PC-3 (cell line): ENCODE results near the gene ELAVL3. TPM values are rescaled to one million over a fixed set of nuclear protein-coding genes. Genes with fewer than 3 reads are reported as not detected.
"Not testable (repeated sequence)": the region's sequence is repeated elsewhere in the genome, so short reads cannot be mapped to it uniquely, and the experiment has no call there.

Experiments
- ATAC-seq: fragments of 200-7000 bp; cut with Tn5 transposase; 2 replicates; pipeline ENCODE4 v1.9.1; 2020; ENCODE audit warnings: mild to moderate bottlenecking, moderate library complexity
- BruUV-seq: library from RNA; stranded (reverse); fragments of 400-500 nt; replicated peaks from 2 replicates; lab custom pipeline; 2021; lab: Mats Ljungman, UMichigan
- CTCF ChIA-PET: fragments of 300-600 bp; sonication (Branson Sonifier 250); formaldehyde crosslinking; loops from one replicate; lab custom pipeline; 2022; ENCODE audit warnings: antibody characterized with exemption; lab: Charles Lee
- POLR2A ChIA-PET: fragments of 300-600 bp; sonication (Branson Sonifier 250); formaldehyde crosslinking; loops from one replicate; lab custom pipeline; 2022; ENCODE audit warnings: antibody characterized with exemption; ENCODE audit not compliant: unreplicated experiment; lab: Charles Lee
- DNase-seq: peaks from one replicate; pipeline ENCODE4 v3.0.0-alpha.2; 2015
- H2AFZ ChIP-seq: fragments of 300-600 bp; sonication (generic); 2 replicates; pipeline ENCODE4 v1.6.0; 2016; ENCODE audit warnings: antibody characterized with exemption, low read length
- H3F3A ChIP-seq: fragments of 300-600 bp; sonication (generic); one replicate; pipeline ENCODE4 v1.6.0; 2017; ENCODE audit warnings: antibody characterized with exemption, low read length, control low read depth, mild to moderate bottlenecking; ENCODE audit not compliant: unreplicated experiment
- H3K27ac ChIP-seq: fragments of 300-600 bp; sonication (generic); 2 replicates; pipeline ENCODE4 v1.5.1; 2016; ENCODE audit warnings: mild to moderate bottlenecking, low read length
- H3K27me3 ChIP-seq: fragments of 300-600 bp; sonication (generic); 2 replicates; pipeline ENCODE4 v1.6.1; 2016; ENCODE audit warnings: low read length, mixed read lengths
- H3K36me3 ChIP-seq: fragments of 300-600 bp; sonication (generic); 2 replicates; pipeline ENCODE4 v1.6.1; 2016; ENCODE audit warnings: low read depth, mixed run types, low read length, mixed read lengths
- H3K4me1 ChIP-seq: fragments of 300-600 bp; sonication (generic); 2 replicates; pipeline ENCODE4 v1.5.1; 2016; ENCODE audit warnings: low read length; ENCODE audit not compliant: insufficient read depth
- H3K4me2 ChIP-seq: fragments of 300-600 bp; sonication (generic); 2 replicates; pipeline ENCODE4 v1.6.0; 2016; ENCODE audit warnings: low read length
- H3K4me3 ChIP-seq: fragments of 300-600 bp; sonication (generic); 2 replicates; pipeline ENCODE4 v1.5.1; 2016; ENCODE audit warnings: mild to moderate bottlenecking, low read length, mixed read lengths
- H3K79me2 ChIP-seq: fragments of 300-600 bp; sonication (generic); 2 replicates; pipeline ENCODE4 v1.6.1; 2017; ENCODE audit warnings: low read length, mixed read lengths
- H3K9ac ChIP-seq: fragments of 300-600 bp; sonication (generic); 2 replicates; pipeline ENCODE4 v1.6.0; 2016; ENCODE audit warnings: mild to moderate bottlenecking, low read length
- H3K9me2 ChIP-seq: fragments of 300-600 bp; sonication (generic); replicated peaks from 2 replicates; pipeline ENCODE4 v1.6.1; 2016; ENCODE audit warnings: mixed run types, low read length, mixed read lengths
- H3K9me3 ChIP-seq: fragments of 300-600 bp; sonication (generic); 2 replicates; pipeline ENCODE4 v1.6.1; 2016; ENCODE audit warnings: low read length, mixed read lengths
- H4K20me1 ChIP-seq: fragments of 300-600 bp; sonication (generic); 2 replicates; pipeline ENCODE4 v1.6.1; 2016; ENCODE audit warnings: low read length, mixed read lengths
- CTCF ChIP-seq: fragments of 300-600 bp; sonication (generic); conservative IDR thresholded peaks from 2 replicates; pipeline ENCODE4 v1.5.1; 2017; ENCODE audit warnings: antibody characterized with exemption, low read depth, mild to moderate bottlenecking, low read length
- EZH2 ChIP-seq: fragments of 300-600 bp; sonication (generic); IDR thresholded peaks from one replicate; pipeline ENCODE4 v1.6.1; 2017; ENCODE audit warnings: antibody characterized with exemption, mild to moderate bottlenecking, low read length; ENCODE audit not compliant: unreplicated experiment
- EZH2phosphoT487 ChIP-seq: fragments of 300-600 bp; sonication (generic); IDR thresholded peaks from 2 replicates; pipeline ENCODE4 v1.6.1; 2018; ENCODE audit warnings: mild to moderate bottlenecking, antibody characterized with exemption, low read length, borderline replicate concordance
- intact Hi-C: fragments of 100-400 bp; cut with micrococcal nuclease; formaldehyde crosslinking; loops from 2 replicates; pipeline ENCODE4 v1.9.0; 2023
- total RNA-seq: library from RNA; depleted of rRNA; stranded (reverse); fragments of >200 nt; gene quantifications from 2 replicates; pipeline ENCODE4 v1.2.3, GENCODE V29; 2014

ELAVL3 gene
- total RNA-seq, 1 experiment from 2014 or later = not detected

GRCh38 chr19:11473725-11474124 lies 7.1 kb downstream of the ELAVL3 start:
- Histone ChIP-seq H3K4me1 (no peaks in the 10 kb centered on the region), H4K20me1 (no peaks in the 10 kb centered on the region), H2AFZ (no peak overlapping the region), H3F3A (no peaks in the 10 kb centered on the region), H3K9me2 (no peaks in the 10 kb centered on the region), H3K9me3 (no peaks in the 10 kb centered on the region), H3K36me3 (no peaks in the 10 kb centered on the region), H3K79me2 (no peaks in the 10 kb centered on the region), H3K9ac (no peak overlapping the region), H3K27ac (no peak overlapping the region), H3K27me3 (no peaks in the 10 kb centered on the region), H3K4me2 (no peak overlapping the region), H3K4me3 (no peak overlapping the region)
- no TSS peak for BruUV-seq
- ATAC-seq (no peak), DNase-seq (no peak)
- no peak for TF ChIP-seq CTCF
- no peak for TF ChIP-seq EZH2
- TF ChIP-seq EZH2phosphoT487 = no peak
- ChIA-PET POLR2A (no interaction called here), CTCF (no interaction called here)
- intact Hi-C loops = no loop called here

- CTCF ChIA-PET, BruUV-seq, DNase-seq, H3K79me2 ChIP-seq, H3K4me3 ChIP-seq, H3F3A ChIP-seq, intact Hi-C loops, H3K4me2 ChIP-seq, H3K27me3 ChIP-seq, ATAC-seq, H3K9ac ChIP-seq, H4K20me1 ChIP-seq, H3K9me3 ChIP-seq, H2AFZ ChIP-seq, H3K27ac ChIP-seq, H3K4me1 ChIP-seq, H3K36me3 ChIP-seq, H3K9me2 ChIP-seq: not testable (repeated sequence)
- POLR2A ChIA-PET = interaction anchor here (0.7 kb wide), 1 partner anchor 9 kb away, joined by 6 read pairs; no protein-coding TSS in a partner anchor
Observed at GRCh38 chr19:11468266-11468845, 12.5 kb downstream of the ELAVL3 start.

GRCh38 chr19:11465600-11465999 lies 15.2 kb downstream of the ELAVL3 start:
- intact Hi-C loops = no loop called here

More at GRCh38 chr19:11465600-11465999, 15.2 kb downstream of the ELAVL3 start:
- H3K27me3 ChIP-seq = no peaks in the 10 kb centered on the region
- H3K4me1 ChIP-seq = no peaks in the 10 kb centered on the region
- H2AFZ ChIP-seq = no peak overlapping the region
- H3K9ac ChIP-seq = no peak overlapping the region
- H3K79me2 ChIP-seq = no peaks in the 10 kb centered on the region
- no peaks in the 10 kb centered on the region for H3K9me3 ChIP-seq
- H3F3A ChIP-seq = no peaks in the 10 kb centered on the region
- DNase-seq (no peak), ATAC-seq (no peak)
- POLR2A ChIA-PET = no interaction called here
- no peak overlapping the region for H3K4me3 ChIP-seq
- no peak overlapping the region for H3K27ac ChIP-seq
- no peak overlapping the region for H3K4me2 ChIP-seq
- no peaks in the 10 kb centered on the region for H4K20me1 ChIP-seq
- CTCF ChIA-PET = no interaction called here
- no peaks in the 10 kb centered on the region for H3K9me2 ChIP-seq
- H3K36me3 ChIP-seq = no peaks in the 10 kb centered on the region
- BruUV-seq = no TSS peak
- TF ChIP-seq EZH2phosphoT487 (no peak), CTCF (no peak), EZH2 (no peak)
